HG03060 (cell line): ENCODE data around the gene RNF182.
"Not testable (repeated sequence)": the region's sequence is repeated elsewhere in the genome, so short reads cannot be mapped to it uniquely, and the experiment has no call there.

Experiments used
- ATAC-seq: cut with Tn5 transposase; IDR thresholded peaks from one replicate; pipeline ENCODE4 v1.9.1; 2021; ENCODE audit warnings: low read depth, moderate number of reproducible peaks; ENCODE audit not compliant: unreplicated experiment

The RNF182 gene

GRCh38 chr6:13916230-13916944, 8.4 kb upstream of the RNF182 start:
- ATAC-seq = no peak

DNA sequence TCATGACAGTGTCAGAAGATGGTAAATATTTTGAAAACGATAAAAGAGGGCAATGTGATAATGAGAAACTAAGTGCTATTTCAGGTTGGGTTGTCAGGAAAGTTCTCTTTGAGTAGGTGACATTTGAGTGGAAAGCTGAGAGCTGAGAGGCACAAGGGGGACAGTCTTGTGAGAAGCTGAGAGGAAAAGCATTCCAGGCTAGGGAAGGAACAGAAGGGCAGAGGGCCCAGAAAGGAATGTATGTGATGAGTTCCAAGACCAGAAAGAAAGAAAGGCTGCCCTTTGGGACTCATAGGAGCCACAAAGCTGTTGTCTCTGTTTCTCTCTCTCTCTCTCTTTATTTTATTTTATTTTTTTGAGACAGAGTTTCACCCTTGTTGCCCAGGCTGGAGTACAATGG, 7.6 kb upstream of the RNF182 start:
- no peak for ATAC-seq

DNA sequence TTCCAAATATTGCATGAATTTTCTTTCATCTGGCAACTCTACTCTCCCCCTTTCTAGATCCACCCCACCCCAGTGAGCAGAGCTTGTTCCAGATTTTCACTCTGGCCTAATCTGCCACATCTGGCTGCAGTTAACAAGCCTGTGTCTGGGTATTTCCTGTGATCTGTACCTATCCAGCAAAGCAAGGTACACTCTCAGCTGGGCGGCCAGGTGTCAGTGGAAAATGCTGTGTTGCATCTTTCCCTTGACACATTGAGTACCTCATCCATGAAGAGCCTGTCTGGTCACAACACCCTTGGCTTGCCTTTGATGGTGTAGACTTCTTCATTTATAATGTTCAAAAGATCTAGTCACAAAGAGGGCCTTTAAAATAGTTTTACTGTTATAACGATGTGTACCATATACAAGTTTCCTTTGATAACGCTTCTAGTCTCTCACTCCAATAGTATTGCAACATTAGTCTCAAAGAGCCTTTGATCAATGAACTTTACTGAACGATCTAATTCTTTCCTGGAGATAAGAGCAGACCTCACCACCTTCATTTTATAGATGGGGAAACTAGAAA, 6.0 kb upstream of the RNF182 start:
- ATAC-seq = no peak

- no peak for ATAC-seq
Observed at GRCh38 chr6:13919861-13920260, 4.9 kb upstream of the RNF182 start.

GRCh38 chr6:13920552-13920951, 4.2 kb upstream of the RNF182 start:
- ATAC-seq = no peak

DNA sequence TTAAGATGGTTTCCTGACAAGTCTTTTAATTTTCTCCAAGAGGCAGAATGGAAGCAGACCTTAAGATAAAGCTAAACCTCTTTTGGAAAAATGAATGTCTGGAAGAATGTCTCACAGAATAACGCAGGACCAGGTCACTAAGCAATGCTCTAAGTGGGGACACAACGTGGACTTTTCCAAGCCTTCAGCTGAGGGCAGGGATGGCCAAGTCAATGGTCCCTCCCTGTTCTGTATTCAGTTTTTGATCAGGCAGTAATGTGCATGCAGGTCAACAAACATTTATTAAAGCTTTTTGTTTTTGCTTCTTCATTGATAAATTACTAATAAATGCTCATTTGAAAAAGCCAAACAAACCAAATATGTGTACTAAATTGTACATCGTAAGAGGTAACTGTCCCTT, 2.0 kb upstream of the RNF182 start:
- ATAC-seq = no peak

- ATAC-seq = no peak
Observed at GRCh38 chr6:13923527-13924145, 1.1 kb upstream of the RNF182 start.

DNA sequence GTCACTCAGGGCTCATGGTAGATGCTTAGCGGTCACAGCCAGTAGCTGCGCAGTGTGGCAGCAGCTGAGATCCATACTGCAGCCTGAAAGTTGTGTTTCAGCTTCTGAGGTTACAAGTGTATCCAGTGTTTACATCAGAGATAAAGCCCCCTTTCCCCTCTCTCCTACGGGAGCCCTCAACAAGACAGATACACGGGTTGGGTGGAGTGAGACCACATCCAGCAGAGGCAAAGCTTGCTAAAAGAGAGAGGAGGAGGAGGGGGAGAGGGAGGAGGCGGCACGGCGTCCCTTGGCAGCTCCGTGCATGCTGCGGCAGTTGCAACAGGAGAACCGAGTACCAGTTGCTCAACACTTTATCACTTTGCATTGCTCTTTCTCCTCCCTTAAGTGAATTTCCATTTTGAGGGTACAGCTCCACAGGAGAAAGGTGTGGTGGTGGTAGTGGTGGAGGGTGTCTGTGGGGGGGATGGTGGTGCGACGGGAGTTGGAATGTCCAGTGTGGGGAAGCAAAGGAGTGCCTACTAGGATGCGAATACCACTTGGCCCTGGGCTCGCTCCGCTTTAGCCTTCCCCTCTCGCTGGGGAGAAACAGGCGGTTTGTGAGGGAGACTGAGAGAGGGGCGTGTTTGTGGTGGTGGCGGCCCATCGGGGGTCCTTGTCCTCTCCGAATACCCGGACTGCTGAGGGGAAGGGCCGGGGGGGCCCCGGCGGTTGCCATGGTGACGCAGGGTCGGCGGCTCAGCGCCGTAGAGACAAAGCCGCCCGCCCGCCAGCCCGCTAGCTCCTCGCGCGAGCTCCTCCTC, 405 bp upstream of the RNF182 start:
- ATAC-seq = no peak

- ATAC-seq = no peak
Observed at GRCh38 chr6:13926378-13926777, 1.6 kb downstream of the RNF182 start.

GRCh38 chr6:13927203-13927602, 2.5 kb downstream of the RNF182 start:
- no peak for ATAC-seq

DNA sequence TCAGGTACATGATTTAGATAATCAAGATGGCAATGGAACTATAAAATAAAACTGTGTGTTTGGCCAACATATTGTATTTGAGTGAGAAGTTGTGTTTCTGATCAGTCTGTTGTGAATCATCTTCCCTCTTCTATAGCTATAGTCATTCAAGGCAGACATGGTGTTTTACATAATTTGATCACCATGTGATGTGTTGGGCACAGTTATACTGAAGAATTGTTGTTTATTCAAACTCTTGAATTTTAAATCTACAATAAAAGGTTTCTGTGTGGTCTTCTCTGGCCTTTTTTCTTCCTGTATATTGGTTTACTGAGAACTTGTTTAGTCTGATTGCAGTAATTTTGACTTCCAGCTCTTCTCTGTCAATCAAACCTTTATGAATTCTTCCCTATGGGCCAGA, 4.4 kb downstream of the RNF182 start:
- ATAC-seq = no peak

- no peak for ATAC-seq
Observed at GRCh38 chr6:13931797-13932402, 7.1 kb downstream of the RNF182 start.

- ATAC-seq = no peak
Observed at GRCh38 chr6:13932785-13933184, 8.0 kb downstream of the RNF182 start.

GRCh38 chr6:13934721-13935120, 10.0 kb downstream of the RNF182 start:
- ATAC-seq = no peak

DNA sequence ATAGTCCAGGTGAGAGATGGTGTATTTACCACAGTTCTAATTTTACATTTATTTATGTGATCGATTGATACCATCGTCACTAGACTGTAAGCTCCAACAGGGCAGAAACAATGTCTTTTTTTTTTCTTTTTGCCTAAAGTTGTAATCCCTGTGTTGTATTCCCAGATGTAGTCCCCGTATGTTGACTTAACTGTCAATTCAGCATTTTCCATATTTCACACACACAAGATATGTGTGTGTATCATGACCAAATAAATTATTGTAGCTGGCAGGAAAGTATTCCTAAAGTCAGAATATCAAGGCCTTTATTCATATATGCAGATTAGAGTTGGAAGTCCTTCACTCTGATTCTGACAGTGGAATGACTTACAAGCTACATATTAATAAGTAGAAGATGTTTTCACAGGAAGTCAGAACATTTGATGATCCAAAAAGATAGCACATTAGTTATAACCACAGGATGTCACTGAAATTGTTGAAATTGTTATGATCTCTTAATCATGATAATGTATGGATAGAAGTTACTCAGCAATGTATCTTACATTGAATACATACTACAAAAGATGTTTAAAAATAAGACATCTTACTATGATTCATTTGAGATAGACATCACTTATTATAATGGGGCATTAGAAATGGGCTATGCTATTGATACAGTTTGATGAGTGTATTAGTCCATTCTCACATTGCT, 10.6 kb downstream of the RNF182 start:
- ATAC-seq = no peak

DNA sequence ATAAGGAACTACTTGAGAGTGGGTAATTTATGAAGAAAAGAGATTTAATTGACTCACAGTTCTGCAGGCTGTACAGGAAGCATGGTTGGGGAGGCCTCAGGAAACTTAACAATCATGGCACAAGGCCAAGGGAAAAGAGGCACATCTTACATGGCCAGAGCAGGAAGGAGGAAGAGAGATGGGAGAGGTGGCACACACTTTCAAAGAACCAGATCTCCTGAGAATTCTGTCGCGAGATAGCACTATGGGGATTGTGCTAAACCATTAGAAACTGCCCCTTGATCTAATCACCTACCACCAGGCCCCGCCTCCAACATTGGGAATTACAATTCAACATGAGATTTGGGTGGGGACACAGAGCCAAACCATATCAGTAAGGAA, 11.1 kb downstream of the RNF182 start:
- ATAC-seq = not testable (repeated sequence)

- ATAC-seq = no peak
Observed at GRCh38 chr6:13941902-13942301, 17.1 kb downstream of the RNF182 start.

DNA sequence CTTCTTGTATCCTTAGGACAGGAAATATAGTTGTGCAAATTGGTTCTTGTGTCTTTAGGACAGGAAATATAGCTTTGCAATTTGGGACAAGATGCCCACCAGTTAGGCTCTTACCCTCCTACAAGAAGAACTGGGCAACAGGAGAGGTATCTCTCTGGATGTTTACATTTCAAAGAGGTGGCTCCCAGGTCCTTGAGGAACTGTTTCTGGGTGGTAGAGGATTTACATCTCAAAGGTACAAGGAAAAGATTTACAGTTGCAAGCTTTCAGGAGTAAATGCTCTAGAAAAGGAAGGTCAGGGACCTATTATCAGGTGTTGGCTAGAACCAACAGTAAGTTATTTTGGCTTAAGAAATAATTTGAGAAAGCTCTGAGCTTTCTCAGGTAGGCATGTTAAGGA, 19.2 kb downstream of the RNF182 start:
- no peak for ATAC-seq

- no peak for ATAC-seq
Observed at GRCh38 chr6:13946506-13946905, 21.8 kb downstream of the RNF182 start.

GRCh38 chr6:13947611-13948178, 22.9 kb downstream of the RNF182 start:
- ATAC-seq = no peak
